ENCODE data around the gene NEURL2. TPM values are rescaled to one million over a fixed set of nuclear protein-coding genes. Genes with fewer than 3 reads are reported as not detected.
A peak's percentile ranks its signal among the peaks of the same experiment; 100 is the strongest.

NEURL2 gene, protein sequence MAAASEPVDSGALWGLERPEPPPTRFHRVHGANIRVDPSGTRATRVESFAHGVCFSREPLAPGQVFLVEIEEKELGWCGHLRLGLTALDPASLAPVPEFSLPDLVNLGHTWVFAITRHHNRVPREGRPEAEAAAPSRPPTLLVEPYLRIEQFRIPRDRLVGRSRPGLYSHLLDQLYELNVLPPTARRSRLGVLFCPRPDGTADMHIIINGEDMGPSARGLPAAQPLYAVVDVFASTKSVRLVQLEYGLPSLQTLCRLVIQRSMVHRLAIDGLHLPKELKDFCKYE
- 6.4 TPM in 2 replicates for total RNA-seq (ENCODE audit: low replicate concordance)
- long read RNA-seq, partial matches to known transcripts = 0 of 2 reads
- long read RNA-seq, other reads (novel, unspliced or antisense) = 1 of 2 reads

DNA sequence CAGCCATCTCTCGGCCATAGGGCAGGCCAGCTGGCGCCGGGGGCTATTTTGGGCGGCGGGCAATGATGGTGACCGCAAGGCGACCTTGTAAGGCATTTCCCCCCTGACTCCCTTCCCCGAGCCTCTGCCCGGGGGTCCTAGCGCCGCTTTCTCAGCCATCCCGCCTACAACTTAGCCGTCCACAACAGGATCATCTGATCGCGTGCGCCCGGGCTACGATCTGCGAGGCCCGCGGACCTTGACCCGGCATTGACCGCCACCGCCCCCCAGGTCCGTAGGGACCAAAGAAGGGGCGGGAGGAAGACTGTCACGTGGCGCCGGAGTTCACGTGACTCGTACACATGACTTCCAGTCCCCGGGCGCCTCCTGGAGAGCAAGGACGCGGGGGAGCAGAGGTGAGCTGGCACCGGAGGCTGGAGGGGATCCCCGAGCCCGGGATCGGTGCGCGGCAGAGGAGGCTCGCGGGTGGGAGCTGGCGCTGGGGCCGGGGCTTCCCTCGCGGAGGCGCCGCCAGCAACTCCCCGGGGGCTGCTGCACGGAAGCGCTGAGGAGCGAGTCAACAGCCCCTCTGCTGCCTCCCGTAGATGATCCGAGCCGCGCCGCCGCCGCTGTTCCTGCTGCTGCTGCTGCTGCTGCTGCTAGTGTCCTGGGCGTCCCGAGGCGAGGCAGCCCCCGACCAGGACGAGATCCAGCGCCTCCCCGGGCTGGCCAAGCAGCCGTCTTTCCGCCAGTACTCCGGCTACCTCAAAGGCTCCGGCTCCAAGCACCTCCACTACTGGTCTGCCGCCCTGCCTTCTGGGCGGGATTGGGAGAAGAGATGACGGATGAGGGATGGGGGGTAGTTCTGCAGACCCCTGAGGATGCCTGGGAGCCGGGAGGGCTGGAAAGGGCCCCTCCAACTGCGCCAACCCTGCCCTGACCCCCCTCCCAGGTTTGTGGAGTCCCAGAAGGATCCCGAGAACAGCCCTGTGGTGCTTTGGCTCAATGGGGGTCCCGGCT lies at the start of gene NEURL2, which contains the start of gene CTSA:
NEURL2 (minus strand) TSS at position 224 of the 999 bp plus-strand sequence; CDS start at position 7, 217 bp downstream.
CTSA (plus strand) TSS at position 351 of the 999 bp plus-strand sequence; CDS start at position 585, 234 bp downstream.
- Mint-ChIP-seq H3K4me1 (ENCODE audit: unreplicated experiment) (peaks cover 8% of the 10 kb centered on the region), H3K36me3 (peaks cover 4% of the 10 kb centered on the region), H3K27ac (peak within 1 kb of the TSS; percentile 92), H3K4me3 (peak within 1 kb of the TSS; percentile 93), H3K9me3 (no peaks in the 10 kb centered on the region), H3K27me3 (no peaks in the 10 kb centered on the region)
- peak; percentile 91 for DNase-seq (ENCODE audit: extremely low spot score, unreplicated experiment)
- TF ChIP-seq, protein P1, sequence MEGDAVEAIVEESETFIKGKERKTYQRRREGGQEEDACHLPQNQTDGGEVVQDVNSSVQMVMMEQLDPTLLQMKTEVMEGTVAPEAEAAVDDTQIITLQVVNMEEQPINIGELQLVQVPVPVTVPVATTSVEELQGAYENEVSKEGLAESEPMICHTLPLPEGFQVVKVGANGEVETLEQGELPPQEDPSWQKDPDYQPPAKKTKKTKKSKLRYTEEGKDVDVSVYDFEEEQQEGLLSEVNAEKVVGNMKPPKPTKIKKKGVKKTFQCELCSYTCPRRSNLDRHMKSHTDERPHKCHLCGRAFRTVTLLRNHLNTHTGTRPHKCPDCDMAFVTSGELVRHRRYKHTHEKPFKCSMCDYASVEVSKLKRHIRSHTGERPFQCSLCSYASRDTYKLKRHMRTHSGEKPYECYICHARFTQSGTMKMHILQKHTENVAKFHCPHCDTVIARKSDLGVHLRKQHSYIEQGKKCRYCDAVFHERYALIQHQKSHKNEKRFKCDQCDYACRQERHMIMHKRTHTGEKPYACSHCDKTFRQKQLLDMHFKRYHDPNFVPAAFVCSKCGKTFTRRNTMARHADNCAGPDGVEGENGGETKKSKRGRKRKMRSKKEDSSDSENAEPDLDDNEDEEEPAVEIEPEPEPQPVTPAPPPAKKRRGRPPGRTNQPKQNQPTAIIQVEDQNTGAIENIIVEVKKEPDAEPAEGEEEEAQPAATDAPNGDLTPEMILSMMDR (conservative IDR thresholded peaks at IDR 0.05) = no peak

- no peak overlapping the region for H3K4me3 Mint-ChIP-seq
- DNase-seq (ENCODE audit: extremely low spot score, unreplicated experiment) = no peak
- no peaks in the 10 kb centered on the region for H3K27me3 Mint-ChIP-seq
- peaks cover 22% of the 10 kb centered on the region for H3K36me3 Mint-ChIP-seq
- no peak overlapping the region for H3K27ac Mint-ChIP-seq
- no peaks in the 10 kb centered on the region for H3K9me3 Mint-ChIP-seq
- H3K4me1 Mint-ChIP-seq (ENCODE audit: unreplicated experiment) = peaks cover 3% of the 10 kb centered on the region
- TF ChIP-seq, protein P1 (conservative IDR thresholded peaks at IDR 0.05) = no peak
Observed at GRCh38 chr20:45940469-45940868, 49.5 kb upstream of the NEURL2 start.

DNA sequence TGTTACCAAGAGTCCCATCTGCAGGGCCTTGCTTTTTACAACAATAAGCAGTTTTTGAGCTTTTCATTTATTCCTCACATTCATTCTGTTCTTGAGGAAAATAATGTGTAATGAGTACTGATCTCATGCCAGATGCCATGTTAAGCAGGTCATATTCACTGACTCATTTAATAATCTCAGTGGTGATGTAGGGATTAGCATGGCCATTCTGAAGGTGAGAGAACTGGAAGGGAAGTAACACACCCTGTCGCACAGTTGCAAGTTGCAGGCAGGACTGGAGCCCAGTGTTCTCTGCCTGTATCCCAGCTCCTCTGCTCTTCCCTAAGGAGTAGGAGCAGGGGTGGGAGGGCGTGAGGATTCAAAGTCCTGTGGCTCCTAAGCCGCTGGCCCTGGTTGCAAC lies 49.0 kb upstream of the NEURL2 start:
- TF ChIP-seq, protein P1 (conservative IDR thresholded peaks at IDR 0.05) = no peak
- no peaks in the 10 kb centered on the region for H3K27me3 Mint-ChIP-seq
- H3K36me3 Mint-ChIP-seq = peaks cover 22% of the 10 kb centered on the region
- no peak overlapping the region for H3K4me3 Mint-ChIP-seq
- H3K4me1 Mint-ChIP-seq (ENCODE audit: unreplicated experiment) = peaks cover 3% of the 10 kb centered on the region
- no peak for DNase-seq (ENCODE audit: extremely low spot score, unreplicated experiment)
- H3K9me3 Mint-ChIP-seq = no peaks in the 10 kb centered on the region
- no peak overlapping the region for H3K27ac Mint-ChIP-seq

GRCh38 chr20:45938727-45939438 lies 47.9 kb upstream of the NEURL2 start:
- TF ChIP-seq, protein P1 (conservative IDR thresholded peaks at IDR 0.05) = no peak
- DNase-seq (ENCODE audit: extremely low spot score, unreplicated experiment) = no peak
- Mint-ChIP-seq H3K27ac (peak overlapping the region; percentile 22), H3K4me3 (no peak overlapping the region), H3K9me3 (no peaks in the 10 kb centered on the region), H3K36me3 (peaks cover 18% of the 10 kb centered on the region), H3K27me3 (no peaks in the 10 kb centered on the region), H3K4me1 (ENCODE audit: unreplicated experiment) (peaks cover 3% of the 10 kb centered on the region)

GRCh38 chr20:45937765-45938164 lies 46.8 kb upstream of the NEURL2 start:
- Mint-ChIP-seq H3K9me3 (no peaks in the 10 kb centered on the region), H3K36me3 (peaks cover 16% of the 10 kb centered on the region), H3K27ac (peak overlapping the region; percentile 31), H3K27me3 (no peaks in the 10 kb centered on the region), H3K4me3 (no peak overlapping the region), H3K4me1 (ENCODE audit: unreplicated experiment) (peaks cover 8% of the 10 kb centered on the region)
- TF ChIP-seq, protein P1 (conservative IDR thresholded peaks at IDR 0.05) = no peak
- no peak for DNase-seq (ENCODE audit: extremely low spot score, unreplicated experiment)
